Type B pancreatic cell (in vitro differentiated cells): Measurements from ENCODE around the gene TTC9B. TPM values are rescaled to one million over a fixed set of nuclear protein-coding genes. Genes with fewer than 3 reads are reported as not detected.

Experiments
- DNase-seq: peaks from one replicate; pipeline ENCODE4 v3.0.0; 2021; ENCODE audit warnings: mixed read lengths; ENCODE audit not compliant: unreplicated experiment; ENCODE audit errors: extremely low spot score
- H3K27ac Mint-ChIP-seq: 2 replicates; pipeline ENCODE4 v1.8.0; 2021; ENCODE audit warnings: mild to moderate bottlenecking, mixed read lengths
- H3K27me3 Mint-ChIP-seq: 2 replicates; pipeline ENCODE4 v1.8.0; 2021; ENCODE audit warnings: mixed read lengths
- H3K36me3 Mint-ChIP-seq: 2 replicates; pipeline ENCODE4 v1.8.0; 2021; ENCODE audit warnings: mixed read lengths
- H3K4me1 Mint-ChIP-seq: one replicate; pipeline ENCODE4 v1.8.0; 2021; ENCODE audit warnings: mixed read lengths; ENCODE audit not compliant: unreplicated experiment
- H3K4me3 Mint-ChIP-seq: 2 replicates; pipeline ENCODE4 v1.8.0; 2021; ENCODE audit warnings: mild to moderate bottlenecking, mixed read lengths
- H3K9me3 Mint-ChIP-seq: 2 replicates; pipeline ENCODE4 v1.8.0; 2021; ENCODE audit warnings: mixed read lengths
- total RNA-seq: library from RNA; stranded (reverse); gene quantifications from 2 replicates; pipeline ENCODE4 v1.2.1, GENCODE V29; 2021; ENCODE audit warnings: low replicate concordance
- TF ChIP-seq, protein P1 (sequence below): fragments of 200-600 bp; sonication (generic); conservative IDR thresholded peaks from 2 replicates; pipeline ENCODE4 v1.5.0; 2021; ENCODE audit warnings: antibody characterized with exemption, mild to moderate bottlenecking

Gene TTC9B
- total RNA-seq, 1 donor from 2014 or later = 0.39 TPM

DNA sequence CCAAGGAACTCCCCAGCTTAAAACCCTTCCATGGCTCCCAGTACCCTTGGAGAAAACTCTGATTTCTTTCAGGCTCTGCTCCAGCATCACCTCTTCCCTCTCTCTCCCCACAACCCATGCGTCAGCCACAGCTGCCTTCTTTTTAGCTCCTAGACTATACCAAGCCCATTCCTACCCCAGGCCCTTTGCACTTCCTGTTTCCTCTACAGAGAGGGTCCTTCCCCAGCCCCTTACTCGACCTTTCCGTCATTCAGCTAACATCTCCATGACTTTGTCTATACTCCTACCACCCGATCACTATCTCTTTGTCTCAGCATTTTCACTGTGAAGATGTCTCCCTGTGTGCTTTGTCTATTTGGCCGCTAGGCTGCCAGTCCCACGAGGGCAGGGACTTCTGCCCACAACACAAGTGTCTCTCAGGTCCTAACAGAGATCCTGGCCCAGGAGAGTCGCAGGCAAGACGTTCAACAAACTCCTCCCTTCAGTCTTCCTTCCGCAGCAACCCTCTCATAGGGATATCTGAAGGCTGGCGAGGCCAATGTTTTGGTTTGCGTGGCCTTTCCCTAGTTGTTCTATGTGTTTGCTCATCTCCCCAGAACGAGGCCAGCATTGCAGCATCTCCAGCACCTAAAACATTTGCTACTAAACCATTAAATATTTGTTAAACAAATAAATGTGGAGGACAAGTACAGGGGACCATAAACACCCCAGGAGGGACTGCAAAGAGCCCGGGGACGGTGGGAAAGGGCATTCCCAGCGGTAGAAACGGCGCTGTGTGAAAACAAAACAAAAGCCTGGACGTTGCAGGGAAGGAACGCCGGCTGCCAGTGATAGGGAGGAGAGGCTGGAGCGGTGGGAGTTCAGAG, 7.5 kb upstream of the TTC9B start:
- peak overlapping the region; percentile 47 for H3K27ac Mint-ChIP-seq
- peaks cover 4% of the 10 kb centered on the region for H3K4me1 Mint-ChIP-seq
- TF ChIP-seq, protein P1, sequence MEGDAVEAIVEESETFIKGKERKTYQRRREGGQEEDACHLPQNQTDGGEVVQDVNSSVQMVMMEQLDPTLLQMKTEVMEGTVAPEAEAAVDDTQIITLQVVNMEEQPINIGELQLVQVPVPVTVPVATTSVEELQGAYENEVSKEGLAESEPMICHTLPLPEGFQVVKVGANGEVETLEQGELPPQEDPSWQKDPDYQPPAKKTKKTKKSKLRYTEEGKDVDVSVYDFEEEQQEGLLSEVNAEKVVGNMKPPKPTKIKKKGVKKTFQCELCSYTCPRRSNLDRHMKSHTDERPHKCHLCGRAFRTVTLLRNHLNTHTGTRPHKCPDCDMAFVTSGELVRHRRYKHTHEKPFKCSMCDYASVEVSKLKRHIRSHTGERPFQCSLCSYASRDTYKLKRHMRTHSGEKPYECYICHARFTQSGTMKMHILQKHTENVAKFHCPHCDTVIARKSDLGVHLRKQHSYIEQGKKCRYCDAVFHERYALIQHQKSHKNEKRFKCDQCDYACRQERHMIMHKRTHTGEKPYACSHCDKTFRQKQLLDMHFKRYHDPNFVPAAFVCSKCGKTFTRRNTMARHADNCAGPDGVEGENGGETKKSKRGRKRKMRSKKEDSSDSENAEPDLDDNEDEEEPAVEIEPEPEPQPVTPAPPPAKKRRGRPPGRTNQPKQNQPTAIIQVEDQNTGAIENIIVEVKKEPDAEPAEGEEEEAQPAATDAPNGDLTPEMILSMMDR = no peak
- peaks cover 6% of the 10 kb centered on the region for H3K9me3 Mint-ChIP-seq
- peaks cover 10% of the 10 kb centered on the region for H3K36me3 Mint-ChIP-seq
- H3K4me3 Mint-ChIP-seq = peak overlapping the region; percentile 23
- DNase-seq = no peak
- peaks cover 46% of the 10 kb centered on the region for H3K27me3 Mint-ChIP-seq

DNA sequence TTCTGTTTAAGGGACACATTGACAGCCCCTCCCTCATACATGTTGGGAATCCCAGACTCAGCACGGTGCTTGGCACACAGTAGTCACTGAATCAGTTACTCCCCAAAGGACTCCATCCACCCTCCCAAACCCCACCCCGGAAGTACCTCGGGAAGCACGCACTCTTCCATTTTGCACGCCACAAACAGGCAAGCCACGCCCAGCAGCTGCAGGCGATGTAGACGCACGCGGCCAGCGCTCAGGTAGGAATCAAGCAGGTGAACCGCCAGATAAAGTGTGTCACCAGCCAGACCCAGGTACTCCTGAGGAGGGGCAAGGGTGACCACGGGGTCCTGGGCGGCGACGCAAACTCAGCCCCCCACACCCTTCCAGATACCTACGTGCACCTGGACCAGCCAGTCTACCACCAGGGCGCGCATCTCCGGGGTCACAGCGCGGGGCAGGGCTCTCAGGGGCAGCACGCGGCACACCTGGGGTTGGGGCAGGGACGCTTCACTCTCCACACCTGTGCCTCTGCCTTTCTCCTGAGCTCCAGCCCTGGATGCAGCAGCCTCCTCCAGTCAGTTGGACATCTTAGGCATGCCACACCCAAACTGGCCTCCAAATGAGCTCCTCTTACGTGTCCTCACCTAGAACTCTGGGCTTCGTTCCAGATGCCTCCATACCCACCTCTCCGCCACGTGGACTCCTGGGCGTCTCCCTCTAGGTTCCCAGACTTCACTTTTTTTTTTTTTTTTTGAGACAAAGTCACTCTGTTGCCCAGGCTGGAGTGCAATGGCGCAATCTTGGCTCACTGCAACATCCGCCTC, 6.4 kb upstream of the TTC9B start:
- Mint-ChIP-seq H3K27me3 (peaks cover 57% of the 10 kb centered on the region), H3K9me3 (peaks cover 6% of the 10 kb centered on the region), H3K36me3 (peaks cover 10% of the 10 kb centered on the region), H3K4me1 (peaks cover 4% of the 10 kb centered on the region), H3K4me3 (no peak overlapping the region), H3K27ac (no peak overlapping the region)
- TF ChIP-seq, protein P1 = no peak
- DNase-seq = peak; percentile 66

DNA sequence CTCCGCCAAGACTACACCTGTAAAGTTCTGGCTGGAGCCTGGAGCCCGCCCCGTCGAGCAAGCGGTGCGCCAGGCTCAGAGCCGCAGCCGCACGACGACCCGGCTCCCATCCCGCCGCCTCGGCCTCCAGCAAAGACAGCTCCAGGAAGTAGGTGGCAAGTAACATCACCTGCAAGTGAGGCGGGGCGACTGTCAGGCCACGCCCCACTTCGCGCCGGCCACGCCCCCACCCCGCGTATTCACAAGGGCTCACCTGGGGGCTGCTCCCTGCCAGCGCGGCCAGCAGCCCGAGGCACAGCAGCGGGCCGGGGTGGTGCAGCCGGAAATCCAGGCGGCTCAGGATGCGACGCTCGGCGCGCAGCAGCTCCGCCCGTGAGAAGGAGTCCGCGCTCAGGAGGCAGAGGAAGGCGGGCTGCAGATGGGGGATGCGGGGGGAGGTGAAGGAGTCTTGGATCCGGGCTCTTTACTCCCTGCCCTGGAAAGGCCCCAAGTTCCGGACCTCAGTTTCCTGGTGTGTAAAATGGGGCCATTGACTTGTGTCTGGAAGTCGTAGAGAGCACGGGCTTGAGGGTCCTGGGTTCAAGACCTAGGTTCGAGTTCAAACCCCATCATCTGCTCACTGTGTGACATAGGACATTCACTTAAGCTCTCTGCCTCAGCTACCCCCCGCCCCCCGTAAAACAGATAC, 5.1 kb upstream of the TTC9B start:
- H3K36me3 Mint-ChIP-seq = peaks cover 10% of the 10 kb centered on the region
- peak; percentile 72 for DNase-seq
- peaks cover 70% of the 10 kb centered on the region for H3K27me3 Mint-ChIP-seq

DNA sequence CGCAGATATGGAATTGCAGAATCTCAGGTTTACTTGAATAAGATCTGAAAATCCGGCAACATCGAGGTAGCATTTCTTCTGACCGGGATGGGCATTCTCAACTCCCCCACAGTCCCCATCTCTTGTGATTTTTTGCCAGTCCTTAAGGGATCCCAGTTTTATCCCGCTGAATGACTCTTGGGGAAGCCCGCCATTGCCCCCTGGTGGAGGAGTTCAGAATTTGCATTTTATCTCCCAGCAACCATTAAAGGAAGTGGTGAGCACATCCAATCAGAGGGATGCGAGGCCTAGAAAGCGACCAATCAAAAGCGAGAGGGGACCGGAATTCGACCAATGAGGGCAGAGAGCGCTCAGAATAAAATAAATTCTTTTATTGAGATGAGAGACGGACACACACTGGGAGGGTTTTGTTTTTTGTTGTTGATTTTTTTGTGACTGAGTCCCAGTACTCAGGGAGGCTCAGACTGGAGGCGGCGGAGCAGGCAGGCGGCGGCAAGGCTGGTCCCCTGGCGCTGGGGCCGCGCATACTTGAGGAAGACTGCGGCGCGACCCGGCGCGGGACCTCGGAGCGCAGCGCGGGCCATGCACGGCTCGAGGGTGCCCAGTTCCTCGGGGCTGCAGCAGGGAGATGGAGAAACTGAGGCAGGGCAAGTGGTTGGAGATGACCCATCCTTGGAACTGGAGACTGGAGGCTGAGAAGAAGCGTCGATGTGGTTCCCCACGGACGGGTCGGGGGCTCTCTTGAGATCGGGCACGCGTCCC, 3.9 kb upstream of the TTC9B start:
- Mint-ChIP-seq H3K36me3 (peaks cover 10% of the 10 kb centered on the region), H3K4me1 (peaks cover 4% of the 10 kb centered on the region), H3K9me3 (peaks cover 6% of the 10 kb centered on the region), H3K27me3 (peaks cover 74% of the 10 kb centered on the region), H3K27ac (peak overlapping the region; percentile 13), H3K4me3 (peak overlapping the region; percentile 51)
- DNase-seq = peak; percentile 71
- TF ChIP-seq, protein P1 = peak; percentile 85

More for the DNA sequence above, 5.1 kb upstream of the TTC9B start:
- TF ChIP-seq, protein P1 = no peak
- no peak overlapping the region for H3K27ac Mint-ChIP-seq
- H3K9me3 Mint-ChIP-seq = peaks cover 6% of the 10 kb centered on the region
- H3K4me3 Mint-ChIP-seq = no peak overlapping the region
- H3K4me1 Mint-ChIP-seq = peaks cover 4% of the 10 kb centered on the region

DNA sequence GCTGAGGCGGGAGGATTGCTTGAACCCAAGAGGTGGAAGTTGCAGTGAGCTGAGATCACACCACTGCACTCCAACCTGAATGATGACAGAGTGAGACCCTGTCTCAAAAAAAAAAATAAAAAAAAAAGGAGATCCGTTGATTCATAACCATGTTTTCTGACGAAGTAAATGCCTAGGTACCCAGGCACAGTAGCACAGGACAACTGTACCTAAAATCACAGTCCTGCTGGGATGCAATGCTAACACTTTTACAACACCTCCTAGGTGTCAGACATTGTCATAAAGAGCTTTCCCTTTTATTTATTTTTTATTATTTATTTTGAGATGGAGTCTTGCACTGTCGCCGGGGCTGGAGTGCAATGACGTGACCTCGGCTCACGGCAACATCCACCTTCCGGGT, 2.5 kb upstream of the TTC9B start:
- no peak for DNase-seq
- peaks cover 6% of the 10 kb centered on the region for H3K9me3 Mint-ChIP-seq
- peaks cover 12% of the 10 kb centered on the region for H3K4me1 Mint-ChIP-seq
- TF ChIP-seq, protein P1 = no peak
- H3K27ac Mint-ChIP-seq = no peak overlapping the region
- peaks cover 14% of the 10 kb centered on the region for H3K36me3 Mint-ChIP-seq
- H3K4me3 Mint-ChIP-seq = no peak overlapping the region
- H3K27me3 Mint-ChIP-seq = peaks cover 78% of the 10 kb centered on the region
